Left ventricle myocardium inferior (tissue), 1 donor: ENCODE measurements around the gene FETUB. TPM values are rescaled to one million over a fixed set of nuclear protein-coding genes. Genes with fewer than 3 reads are reported as not detected.

Experiments
- DNase-seq: peaks from one replicate; pipeline ENCODE4 v3.0.0-alpha.2; 2020
- H3K27ac ChIP-seq: fragments of 200-600 bp; replicated peaks from 2 replicates; pipeline ENCODE4 v1.8.0; 2021
- H3K27me3 ChIP-seq: fragments of 200-600 bp; 2 replicates; pipeline ENCODE4 v1.8.0; 2021; ENCODE audit warnings: low read depth
- H3K36me3 ChIP-seq: fragments of 200-600 bp; 2 replicates; pipeline ENCODE4 v1.8.0; 2021
- H3K4me1 ChIP-seq: fragments of 200-600 bp; 2 replicates; pipeline ENCODE4 v1.8.0; 2021
- H3K4me3 ChIP-seq: fragments of 200-600 bp; 2 replicates; pipeline ENCODE4 v1.8.0; 2021; ENCODE audit warnings: mild to moderate bottlenecking, moderate library complexity
- H3K9me3 ChIP-seq: fragments of 200-600 bp; replicated peaks from 2 replicates; pipeline ENCODE4 v1.8.0; 2021
- CTCF ChIP-seq: fragments of 200-600 bp; IDR thresholded peaks from 2 replicates; pipeline ENCODE4 v1.8.0; 2021; ENCODE audit warnings: antibody characterized with exemption, mild to moderate bottlenecking, borderline replicate concordance
- intact Hi-C: fragments of 100-400 bp; cut with micrococcal nuclease; formaldehyde crosslinking; loops from one replicate; pipeline ENCODE4 v1.11.0; 2022
- total RNA-seq: library from RNA; stranded (reverse); fragmentation: NEBNext Ultra II Directional; extraction: Animal tissue kit (Norgen Biotek cat#: 25700); gene quantifications from one replicate; pipeline ENCODE4 v1.2.1, GENCODE V29; 2021
- donor health status: DM: no; HTN: yes; CAD: no; lungs with severe emphysema.

The FETUB gene
- total RNA-seq, 1 donor from 2014 or later, result not detected

- Histone ChIP-seq H3K27ac (no peak overlapping the region), H3K4me3 (no peak overlapping the region)
- intact Hi-C loops, result no loop called here
Measured at GRCh38 chr3:186642014-186642413, 1.8 kb downstream of the FETUB start.

GRCh38 chr3:186643493-186643892 lies 3.3 kb downstream of the FETUB start:
- intact Hi-C loops, result no loop called here
- H3K27ac ChIP-seq, result no peak overlapping the region
- no peak for DNase-seq

More at GRCh38 chr3:186642014-186642413, 1.8 kb downstream of the FETUB start:
- Histone ChIP-seq H3K9me3 (no peaks in the 10 kb centered on the region), H3K27me3 (peaks cover 20% of the 10 kb centered on the region), H3K36me3 (no peaks in the 10 kb centered on the region), H3K4me1 (peaks cover 13% of the 10 kb centered on the region)
- TF ChIP-seq CTCF, result no peak
- DNase-seq, result no peak

GRCh38 chr3:186644683-186645082 lies 4.5 kb downstream of the FETUB start:
- intact Hi-C loops, result no loop called here

More at GRCh38 chr3:186643493-186643892, 3.3 kb downstream of the FETUB start:
- H3K4me1 ChIP-seq, result peaks cover 13% of the 10 kb centered on the region
- no peak for TF ChIP-seq CTCF
- no peaks in the 10 kb centered on the region for H3K36me3 ChIP-seq
- H3K9me3 ChIP-seq, result no peaks in the 10 kb centered on the region
- H3K27me3 ChIP-seq, result peaks cover 20% of the 10 kb centered on the region
- no peak overlapping the region for H3K4me3 ChIP-seq

GRCh38 chr3:186646106-186646505 lies 5.9 kb downstream of the FETUB start:
- intact Hi-C loops, result no loop called here

More at GRCh38 chr3:186644683-186645082, 4.5 kb downstream of the FETUB start:
- peaks cover 24% of the 10 kb centered on the region for H3K27me3 ChIP-seq
- no peak overlapping the region for H3K4me3 ChIP-seq
- no peaks in the 10 kb centered on the region for H3K36me3 ChIP-seq
- no peaks in the 10 kb centered on the region for H3K9me3 ChIP-seq
- peaks cover 11% of the 10 kb centered on the region for H3K4me1 ChIP-seq
- no peak for DNase-seq
- no peak overlapping the region for H3K27ac ChIP-seq
- TF ChIP-seq CTCF, result no peak

GRCh38 chr3:186646841-186647240 lies 6.6 kb downstream of the FETUB start:
- no peak for DNase-seq
- no peak for TF ChIP-seq CTCF
- no peak overlapping the region for H3K27ac ChIP-seq
- H3K27me3 ChIP-seq, result peaks cover 16% of the 10 kb centered on the region
- no peaks in the 10 kb centered on the region for H3K9me3 ChIP-seq
- no peak overlapping the region for H3K4me3 ChIP-seq
- H3K36me3 ChIP-seq, result no peaks in the 10 kb centered on the region
- no peaks in the 10 kb centered on the region for H3K4me1 ChIP-seq
- intact Hi-C loops, result no loop called here

More at GRCh38 chr3:186646106-186646505, 5.9 kb downstream of the FETUB start:
- no peak overlapping the region for H3K4me3 ChIP-seq
- H3K4me1 ChIP-seq, result no peaks in the 10 kb centered on the region
- no peak for DNase-seq
- TF ChIP-seq CTCF, result no peak
- H3K9me3 ChIP-seq, result no peaks in the 10 kb centered on the region
- peaks cover 18% of the 10 kb centered on the region for H3K27me3 ChIP-seq
- H3K36me3 ChIP-seq, result no peaks in the 10 kb centered on the region
- no peak overlapping the region for H3K27ac ChIP-seq
